ENCODE data around the gene SELENOM.
"Not testable (repeated sequence)": the region's sequence is repeated elsewhere in the genome, so short reads cannot be mapped to it uniquely, and the experiment has no call there.

SELENOM gene

GRCh38 chr22:31078389-31078788 lies 29.0 kb downstream of the SELENOM start:
- not testable (repeated sequence) for DNase-seq (ENCODE audit: low spot score)

GRCh38 chr22:31077681-31078080 lies 29.7 kb downstream of the SELENOM start:
- DNase-seq (ENCODE audit: low spot score) = no peak

- DNase-seq (ENCODE audit: low spot score) = no peak
Measured at GRCh38 chr22:31075961-31076360, 31.4 kb downstream of the SELENOM start.

GRCh38 chr22:31073545-31074145 lies 33.7 kb downstream of the SELENOM start:
- not testable (repeated sequence) for DNase-seq (ENCODE audit: low spot score)

- DNase-seq (ENCODE audit: low spot score) = not testable (repeated sequence)
Measured at GRCh38 chr22:31073125-31073524, 34.2 kb downstream of the SELENOM start.

GRCh38 chr22:31069691-31070314 lies 37.6 kb downstream of the SELENOM start:
- not testable (repeated sequence) for DNase-seq (ENCODE audit: low spot score)

- DNase-seq (ENCODE audit: low spot score) = no peak
Measured at GRCh38 chr22:31068970-31069369, 38.4 kb downstream of the SELENOM start.

- DNase-seq (ENCODE audit: low spot score) = no peak
Measured at GRCh38 chr22:31064369-31064768, 43.0 kb downstream of the SELENOM start.

GRCh38 chr22:31062566-31063230 lies 44.7 kb downstream of the SELENOM start:
- no peak for DNase-seq (ENCODE audit: low spot score)

- not testable (repeated sequence) for DNase-seq (ENCODE audit: low spot score)
Measured at GRCh38 chr22:31059663-31060062, 47.7 kb downstream of the SELENOM start.

- DNase-seq (ENCODE audit: low spot score) = no peak
Measured at GRCh38 chr22:31056986-31057599, 50.3 kb downstream of the SELENOM start.

- peak; percentile 88 for DNase-seq (ENCODE audit: low spot score)
Measured at GRCh38 chr22:31055635-31056159, 51.7 kb downstream of the SELENOM start.

- no peak for DNase-seq (ENCODE audit: low spot score)
Measured at GRCh38 chr22:31055117-31055634, 52.2 kb downstream of the SELENOM start.
